ENCODE measurements around the gene CHFR. TPM values are rescaled to one million over a fixed set of nuclear protein-coding genes. Genes with fewer than 3 reads are reported as not detected.
"Not testable (repeated sequence)": the region's sequence is repeated elsewhere in the genome, so short reads cannot be mapped to it uniquely, and the experiment has no call there.

CHFR gene
- total RNA-seq, 2 donors from 2014 or later, result 68.3 to 72.3 TPM

- H3K4me1 Mint-ChIP-seq (ENCODE audit: low read depth), result peaks cover 34% of the 10 kb centered on the region
- DNase-seq (no peak), ATAC-seq (replicated peaks in 1 of 2) (no peak)
- no peaks in the 10 kb centered on the region for H3K27me3 Mint-ChIP-seq (ENCODE audit: low read depth)
- no peak overlapping the region for H3K27ac Mint-ChIP-seq
- H3K9me3 Mint-ChIP-seq, result no peaks in the 10 kb centered on the region
- peaks cover 0 to 14% of the 10 kb centered on the region in 2 donors for H3K36me3 Mint-ChIP-seq (ENCODE audit: insufficient read depth in 2 of 2)
- H3K4me3 Mint-ChIP-seq, result no peak overlapping the region
These were observed 17.9 kb downstream of the CHFR start for GRCh38 chr12:132869551-132869950.

- H3K27me3 Mint-ChIP-seq (ENCODE audit: low read depth), result no peaks in the 10 kb centered on the region
- no peaks in the 10 kb centered on the region for H3K9me3 Mint-ChIP-seq
- H3K4me1 Mint-ChIP-seq (ENCODE audit: low read depth), result peaks cover 18% of the 10 kb centered on the region
- DNase-seq (no peak), ATAC-seq (replicated peaks in 1 of 2) (no peak)
- H3K36me3 Mint-ChIP-seq (ENCODE audit: insufficient read depth in 2 of 2), result peaks cover 0 to 14% of the 10 kb centered on the region in 2 donors
- H3K27ac Mint-ChIP-seq, result peak overlapping the region; percentile 35
- no peak overlapping the region for H3K4me3 Mint-ChIP-seq
These were observed 21.1 kb downstream of the CHFR start for GRCh38 chr12:132866251-132866828.

- ATAC-seq (replicated peaks in 1 of 2) (no peak), DNase-seq (no peak)
- peaks cover under 1% of the 10 kb centered on the region for H3K4me1 Mint-ChIP-seq (ENCODE audit: low read depth)
- no peaks in the 10 kb centered on the region for H3K9me3 Mint-ChIP-seq
- no peak overlapping the region for H3K27ac Mint-ChIP-seq
- H3K4me3 Mint-ChIP-seq, result no peak overlapping the region
- H3K27me3 Mint-ChIP-seq (ENCODE audit: low read depth), result no peaks in the 10 kb centered on the region
- peaks cover 9 to 14% of the 10 kb centered on the region in 2 donors for H3K36me3 Mint-ChIP-seq (ENCODE audit: insufficient read depth in 2 of 2)
These were observed 25.8 kb downstream of the CHFR start for GRCh38 chr12:132861558-132861957.

GRCh38 chr12:132858718-132859266, 28.6 kb downstream of the CHFR start:
- H3K4me3 Mint-ChIP-seq, result no peak overlapping the region
- DNase-seq (no peak), ATAC-seq (replicated peaks in 1 of 2) (no peak)
- H3K27ac Mint-ChIP-seq, result no peak overlapping the region
- H3K4me1 Mint-ChIP-seq (ENCODE audit: low read depth), result no peaks in the 10 kb centered on the region
- H3K27me3 Mint-ChIP-seq (ENCODE audit: low read depth), result no peaks in the 10 kb centered on the region
- peaks cover 13 to 15% of the 10 kb centered on the region in 2 donors for H3K36me3 Mint-ChIP-seq (ENCODE audit: insufficient read depth in 2 of 2)
- H3K9me3 Mint-ChIP-seq, result no peaks in the 10 kb centered on the region

GRCh38 chr12:132857019-132857418, 30.4 kb downstream of the CHFR start:
- not testable (repeated sequence) for ATAC-seq (replicated peaks in 1 of 2); DNase-seq; H3K9me3 Mint-ChIP-seq; H3K27me3 Mint-ChIP-seq (ENCODE audit: low read depth); H3K4me3 Mint-ChIP-seq; H3K4me1 Mint-ChIP-seq (ENCODE audit: low read depth); H3K27ac Mint-ChIP-seq
- peaks cover 13 to 15% of the 10 kb centered on the region in 2 donors for H3K36me3 Mint-ChIP-seq (ENCODE audit: insufficient read depth in 2 of 2)

GRCh38 chr12:132856581-132856980, 30.8 kb downstream of the CHFR start:
- DNase-seq (no peak), ATAC-seq (replicated peaks in 1 of 2) (no peak)
- Mint-ChIP-seq H3K27me3 (ENCODE audit: low read depth) (no peaks in the 10 kb centered on the region), H3K4me3 (no peak overlapping the region), H3K9me3 (no peaks in the 10 kb centered on the region), H3K4me1 (ENCODE audit: low read depth) (no peaks in the 10 kb centered on the region), H3K27ac (no peak overlapping the region), H3K36me3 (ENCODE audit: insufficient read depth in 2 of 2) (peaks cover 13 to 15% of the 10 kb centered on the region in 2 donors)

GRCh38 chr12:132855211-132855610, 32.2 kb downstream of the CHFR start:
- not testable (repeated sequence) for H3K9me3 Mint-ChIP-seq; H3K4me1 Mint-ChIP-seq (ENCODE audit: low read depth); H3K27ac Mint-ChIP-seq; DNase-seq; H3K27me3 Mint-ChIP-seq (ENCODE audit: low read depth); ATAC-seq (replicated peaks in 1 of 2); H3K4me3 Mint-ChIP-seq
- H3K36me3 Mint-ChIP-seq (ENCODE audit: insufficient read depth in 2 of 2), result peaks cover 9 to 13% of the 10 kb centered on the region in 2 donors

GRCh38 chr12:132853285-132854092, 33.9 kb downstream of the CHFR start:
- DNase-seq (no peak), ATAC-seq (replicated peaks in 1 of 2) (peak in 1 of 2 donors; percentile 13)
- Mint-ChIP-seq H3K36me3 (ENCODE audit: insufficient read depth in 2 of 2) (peaks cover 8 to 13% of the 10 kb centered on the region in 2 donors), H3K9me3 (no peaks in the 10 kb centered on the region), H3K4me1 (ENCODE audit: low read depth) (no peaks in the 10 kb centered on the region), H3K4me3 (no peak overlapping the region), H3K27ac (no peak overlapping the region), H3K27me3 (ENCODE audit: low read depth) (no peaks in the 10 kb centered on the region)

GRCh38 chr12:132852496-132852895, 34.9 kb downstream of the CHFR start:
- DNase-seq (no peak), ATAC-seq (replicated peaks in 1 of 2) (no peak)
- Mint-ChIP-seq H3K27me3 (ENCODE audit: low read depth) (no peaks in the 10 kb centered on the region), H3K27ac (no peak overlapping the region), H3K36me3 (ENCODE audit: insufficient read depth in 2 of 2) (peaks cover 8 to 12% of the 10 kb centered on the region in 2 donors), H3K4me3 (no peak overlapping the region), H3K4me1 (ENCODE audit: low read depth) (no peaks in the 10 kb centered on the region), H3K9me3 (no peaks in the 10 kb centered on the region)

GRCh38 chr12:132851465-132851864, 35.9 kb downstream of the CHFR start:
- peaks cover 4 to 13% of the 10 kb centered on the region in 2 donors for H3K36me3 Mint-ChIP-seq (ENCODE audit: insufficient read depth in 2 of 2)
- H3K9me3 Mint-ChIP-seq, result no peaks in the 10 kb centered on the region
- ATAC-seq (replicated peaks in 1 of 2) (no peak), DNase-seq (no peak)
- no peak overlapping the region for H3K4me3 Mint-ChIP-seq
- no peaks in the 10 kb centered on the region for H3K27me3 Mint-ChIP-seq (ENCODE audit: low read depth)
- H3K27ac Mint-ChIP-seq, result no peak overlapping the region
- no peaks in the 10 kb centered on the region for H3K4me1 Mint-ChIP-seq (ENCODE audit: low read depth)

- Mint-ChIP-seq H3K4me3 (no peak overlapping the region), H3K27ac (no peak overlapping the region), H3K9me3 (no peaks in the 10 kb centered on the region), H3K36me3 (ENCODE audit: insufficient read depth in 2 of 2) (peaks cover 0 to 15% of the 10 kb centered on the region in 2 donors), H3K4me1 (ENCODE audit: low read depth) (no peaks in the 10 kb centered on the region), H3K27me3 (ENCODE audit: low read depth) (no peaks in the 10 kb centered on the region)
- DNase-seq (no peak), ATAC-seq (replicated peaks in 1 of 2) (no peak)
These were observed 37.1 kb downstream of the CHFR start for GRCh38 chr12:132850291-132850690.

- Mint-ChIP-seq H3K4me3 (no peak overlapping the region), H3K27me3 (ENCODE audit: low read depth) (no peaks in the 10 kb centered on the region), H3K27ac (no peak overlapping the region), H3K36me3 (ENCODE audit: insufficient read depth in 2 of 2) (peaks cover 0 to 15% of the 10 kb centered on the region in 2 donors), H3K9me3 (no peaks in the 10 kb centered on the region), H3K4me1 (ENCODE audit: low read depth) (no peaks in the 10 kb centered on the region)
- ATAC-seq (replicated peaks in 1 of 2) (no peak), DNase-seq (no peak)
These were observed 38.9 kb downstream of the CHFR start for GRCh38 chr12:132848521-132848920.
